Gastroesophageal sphincter (tissue), 2 donors: Measurements from ENCODE around the gene TAS1R3.

Experiments
- POLR2A ChIP-seq, 2 donors: fragments of 450-650 bp; IDR thresholded peaks; one replicate each; pipeline ENCODE4 v1.6.1; 2017; ENCODE audit warnings: antibody characterized with exemption in 2 of 2, mild to moderate bottlenecking in 2 of 2, moderate library complexity in 1 of 2
- POLR2AphosphoS5 ChIP-seq: sonication (generic); formaldehyde crosslinking; IDR thresholded peaks from one replicate; pipeline ENCODE4 v1.6.1; 2017; ENCODE audit warnings: antibody characterized with exemption

- TF ChIP-seq POLR2A (IDR thresholded peaks at IDR 0.05) (no peak), POLR2AphosphoS5 (no peak)
These were observed 29.1 kb upstream of the TAS1R3 start for GRCh38 chr1:1302006-1302430.
